Measurements from ENCODE around the gene PTGDS. TPM values are rescaled to one million over a fixed set of nuclear protein-coding genes. Genes with fewer than 3 reads are reported as not detected.

PTGDS gene
- total RNA-seq, 2 experiments from 2014 or later: not detected

DNA sequence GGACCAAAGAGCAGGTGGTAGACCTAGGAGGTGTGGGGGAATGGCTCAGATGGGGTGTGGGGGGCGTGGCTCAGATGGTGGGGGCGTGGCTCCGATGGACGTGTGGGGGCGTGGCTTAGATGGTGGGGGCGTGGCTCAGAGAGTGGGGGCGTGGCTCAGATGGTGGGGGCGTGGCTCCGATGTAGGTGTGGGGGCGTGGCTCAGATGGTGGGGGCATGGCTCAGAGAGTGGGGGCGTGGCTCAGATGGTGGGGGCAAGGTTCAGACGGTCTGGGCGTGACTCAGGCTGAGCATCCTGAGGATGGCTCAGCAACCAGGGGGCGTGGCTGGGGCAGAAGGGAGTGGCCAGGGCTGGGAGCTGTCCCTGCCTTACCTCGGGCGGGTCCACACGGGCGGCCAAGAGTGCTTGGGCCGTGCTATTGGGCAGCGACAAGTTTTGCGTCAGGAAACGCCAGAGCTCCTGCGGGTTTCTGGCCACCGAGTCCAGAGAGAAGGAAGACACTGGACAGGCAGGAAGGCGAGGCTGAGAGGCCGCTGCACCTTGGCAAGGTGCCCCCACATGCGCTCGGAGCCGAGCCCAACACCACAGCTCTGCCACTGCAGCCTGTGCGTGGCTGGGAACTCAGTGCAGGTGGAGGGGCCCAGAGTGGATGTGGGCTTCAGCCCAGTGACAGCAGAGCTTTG is 44.8 kb downstream of the PTGDS start:
- Mint-ChIP-seq H3K27ac (no peak overlapping the region), H3K4me3 (no peak overlapping the region), H3K9me3 (no peaks in the 10 kb centered on the region), H3K4me1 (ENCODE audit: low read depth) (peaks cover under 1% of the 10 kb centered on the region), H3K27me3 (ENCODE audit: low read depth) (no peaks in the 10 kb centered on the region), H3K36me3 (ENCODE audit: low read depth) (no peaks in the 10 kb centered on the region)
- CTCF ChIA-PET: interaction anchor here (0.6 to 1.8 kb wide), 2 partner anchors 46 to 110 kb away, joined by 3 to 5 read pairs; no protein-coding TSS in a partner anchor
- intact Hi-C loops (cut with micrococcal nuclease): no loop called here
- peak; percentile 74 for DNase-seq

DNA sequence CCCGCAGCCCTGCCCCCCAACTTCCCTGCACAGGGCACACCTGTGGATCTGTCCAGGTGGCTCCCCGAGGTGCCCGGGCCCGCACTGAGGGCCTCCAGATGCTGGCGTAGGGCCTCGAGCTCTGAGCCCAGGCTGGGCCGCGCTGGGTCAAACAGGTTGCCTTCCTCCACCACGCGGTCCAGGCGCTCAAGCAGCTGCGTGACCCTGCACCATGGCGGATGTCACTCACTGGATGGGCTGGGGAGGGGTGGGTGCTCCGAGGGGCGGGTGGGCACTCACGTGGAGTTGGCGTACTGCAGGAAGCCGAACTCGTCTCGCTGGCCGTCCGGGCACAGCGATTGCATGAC is 45.3 kb downstream of the PTGDS start:
- Mint-ChIP-seq H3K36me3 (ENCODE audit: low read depth) (no peaks in the 10 kb centered on the region), H3K9me3 (no peaks in the 10 kb centered on the region), H3K4me3 (no peak overlapping the region), H3K4me1 (ENCODE audit: low read depth) (peaks cover 3% of the 10 kb centered on the region), H3K27me3 (ENCODE audit: low read depth) (no peaks in the 10 kb centered on the region), H3K27ac (no peak overlapping the region)
- DNase-seq: no peak
- CTCF ChIA-PET: interaction anchor here (1.8 kb wide), 1 partner anchor 45 kb away, joined by 5 read pairs; no protein-coding TSS in a partner anchor
- intact Hi-C loops (cut with micrococcal nuclease): no loop called here

DNA sequence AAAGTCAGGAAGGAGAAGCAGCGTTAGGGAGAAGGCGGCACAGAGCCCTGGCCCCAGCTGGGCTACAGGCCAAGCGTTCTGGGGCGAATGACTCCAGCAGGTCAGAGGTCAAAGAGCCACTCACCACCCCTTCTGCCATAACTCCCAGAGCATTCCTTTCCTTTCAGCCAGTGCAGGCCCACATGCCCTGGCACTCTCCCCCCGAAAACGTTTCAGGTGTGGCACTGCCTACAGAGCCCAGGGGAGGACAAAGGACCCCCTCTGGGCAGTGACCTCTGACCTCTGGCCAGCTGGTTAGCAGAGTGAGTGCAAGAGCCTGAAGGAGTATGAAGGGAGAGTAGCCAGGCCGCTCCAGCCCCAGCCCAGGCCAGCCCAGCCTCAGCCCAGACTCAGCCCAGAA is 45.9 kb downstream of the PTGDS start:
- Mint-ChIP-seq H3K4me3 (no peak overlapping the region), H3K36me3 (ENCODE audit: low read depth) (no peaks in the 10 kb centered on the region), H3K9me3 (no peaks in the 10 kb centered on the region), H3K4me1 (ENCODE audit: low read depth) (peaks cover 3% of the 10 kb centered on the region), H3K27me3 (ENCODE audit: low read depth) (no peaks in the 10 kb centered on the region), H3K27ac (no peak overlapping the region)
- CTCF ChIA-PET: interaction anchor here (0.7 to 1.8 kb wide), 2 partner anchors 45 to 243 kb away, joined by 3 to 5 read pairs; no protein-coding TSS in a partner anchor
- DNase-seq: no peak
- intact Hi-C loops (cut with micrococcal nuclease): no loop called here

DNA sequence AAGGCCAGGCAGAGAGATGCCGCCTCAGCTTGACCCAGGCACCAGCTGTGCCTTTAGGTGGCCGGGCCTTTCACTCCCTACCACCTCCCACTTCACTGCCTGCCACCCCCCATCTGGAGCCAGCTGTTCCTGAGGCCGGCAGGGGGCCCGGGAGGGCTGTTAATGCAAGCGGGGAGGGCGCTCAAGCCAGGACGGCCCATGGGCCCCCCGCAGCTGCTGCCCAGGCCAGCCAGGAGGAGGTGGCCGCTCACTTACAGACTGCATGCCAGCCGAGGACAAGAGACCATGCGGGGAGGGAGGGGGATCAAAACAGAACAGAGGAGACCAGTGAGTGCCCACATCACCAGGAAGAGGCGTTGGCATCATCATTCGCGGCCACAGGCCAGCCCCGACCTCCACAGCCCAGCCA is 46.3 kb downstream of the PTGDS start:
- Mint-ChIP-seq H3K27ac (no peak overlapping the region), H3K36me3 (ENCODE audit: low read depth) (no peaks in the 10 kb centered on the region)
- CTCF ChIA-PET: interaction anchor here (0.7 to 1.8 kb wide), 2 partner anchors 44 to 244 kb away, joined by 3 to 5 read pairs; no protein-coding TSS in a partner anchor

DNA sequence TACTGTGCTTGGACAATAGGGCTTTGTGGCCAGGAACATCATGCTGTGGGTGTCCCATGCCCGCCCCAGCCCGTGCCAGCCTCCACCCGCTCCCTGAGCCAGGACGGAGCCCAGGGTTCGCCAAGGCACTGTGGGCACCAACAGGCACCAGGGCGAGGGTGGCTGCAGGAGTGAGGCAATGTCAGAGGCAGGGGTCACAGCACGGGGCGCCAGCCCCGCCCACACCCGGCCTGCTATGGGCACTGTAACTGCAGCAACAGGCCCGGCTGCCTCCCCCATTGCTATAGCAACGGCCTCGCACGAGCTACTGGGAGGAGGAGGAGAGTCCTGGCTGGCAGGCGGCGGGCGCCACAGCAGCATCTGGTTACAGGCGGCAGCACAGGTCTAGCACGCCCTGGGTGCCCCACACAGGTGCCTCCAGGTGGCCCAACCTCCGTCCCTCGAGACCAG is 48.2 kb downstream of the PTGDS start:
- peaks cover 3% of the 10 kb centered on the region for H3K27me3 Mint-ChIP-seq (ENCODE audit: low read depth)
- no peak for DNase-seq
- H3K36me3 Mint-ChIP-seq (ENCODE audit: low read depth): no peaks in the 10 kb centered on the region
- intact Hi-C loops (cut with micrococcal nuclease): loop anchor here (5.0 kb wide), 2 partner anchors 42 to 493 kb away; no protein-coding TSS in a partner anchor
- no peaks in the 10 kb centered on the region for H3K9me3 Mint-ChIP-seq
- H3K4me1 Mint-ChIP-seq (ENCODE audit: low read depth): peaks cover 20% of the 10 kb centered on the region
- CTCF ChIA-PET: interaction anchor here (0.9 to 6.0 kb wide), 5 partner anchors 9 to 238 kb away, joined by 4 to 66 read pairs (median 4); partner anchors contain the start of genes NPDC1 and SAPCD2
- no peak overlapping the region for H3K4me3 Mint-ChIP-seq
- no peak overlapping the region for H3K27ac Mint-ChIP-seq

More for the DNA sequence above, 46.3 kb downstream of the PTGDS start:
- DNase-seq: no peak
- H3K9me3 Mint-ChIP-seq: no peaks in the 10 kb centered on the region
- H3K4me1 Mint-ChIP-seq (ENCODE audit: low read depth): peaks cover 3% of the 10 kb centered on the region
- H3K4me3 Mint-ChIP-seq: no peak overlapping the region
- intact Hi-C loops (cut with micrococcal nuclease): no loop called here
- no peaks in the 10 kb centered on the region for H3K27me3 Mint-ChIP-seq (ENCODE audit: low read depth)

DNA sequence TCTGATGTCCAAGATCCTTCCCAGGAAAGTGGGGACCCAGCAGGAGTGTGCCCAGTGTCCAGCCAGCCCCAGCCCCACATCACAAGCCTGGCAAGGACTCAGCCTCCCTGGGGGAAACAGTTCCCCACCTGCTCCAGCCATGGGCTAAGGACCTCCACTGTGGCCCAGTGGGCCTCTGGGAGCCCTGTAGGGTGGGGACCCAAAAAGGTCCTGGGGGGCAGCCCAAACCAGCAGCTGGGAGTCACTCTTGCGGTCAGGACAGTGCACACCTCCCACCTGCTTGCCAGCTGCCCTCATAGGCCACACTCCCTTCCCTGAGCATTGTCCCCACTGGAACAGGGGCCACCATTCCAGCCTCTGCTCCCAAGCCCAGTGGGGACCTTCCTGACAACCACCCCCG is 49.1 kb downstream of the PTGDS start:
- no peak for DNase-seq
- H3K9me3 Mint-ChIP-seq: no peaks in the 10 kb centered on the region
- H3K4me3 Mint-ChIP-seq: no peak overlapping the region
- CTCF ChIA-PET: interaction anchor here (1.1 to 6.0 kb wide), 4 partner anchors 8 to 41 kb away, joined by 4 to 66 read pairs (median 16); partner anchors contain the start of genes NPDC1 and SAPCD2
- peaks cover 24% of the 10 kb centered on the region for H3K4me1 Mint-ChIP-seq (ENCODE audit: low read depth)
- intact Hi-C loops (cut with micrococcal nuclease): loop anchor here (5.0 kb wide), 2 partner anchors 41 to 494 kb away; no protein-coding TSS in a partner anchor
- no peaks in the 10 kb centered on the region for H3K36me3 Mint-ChIP-seq (ENCODE audit: low read depth)
- H3K27me3 Mint-ChIP-seq (ENCODE audit: low read depth): peaks cover 3% of the 10 kb centered on the region
- H3K27ac Mint-ChIP-seq: no peak overlapping the region

DNA sequence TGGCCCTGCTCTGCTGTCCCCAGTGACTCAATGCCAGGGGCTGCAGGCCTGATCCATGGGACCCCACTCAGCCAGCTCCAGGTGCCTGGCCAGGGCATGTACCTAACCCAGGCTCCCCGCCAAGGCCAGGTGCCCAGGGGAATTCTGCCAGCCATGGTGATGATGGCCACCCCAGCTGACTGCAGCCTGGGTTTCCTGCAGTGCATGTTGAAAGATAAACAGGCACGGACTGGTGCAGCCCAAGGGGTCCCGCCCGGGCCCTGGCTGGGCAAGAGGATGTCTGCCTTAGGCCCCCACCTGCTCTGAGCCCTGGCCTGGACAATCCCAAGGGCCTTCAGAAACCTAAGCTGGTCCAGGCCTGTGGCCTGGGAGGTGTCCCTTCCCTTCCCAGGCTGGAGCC is 49.5 kb downstream of the PTGDS start:
- Mint-ChIP-seq H3K4me3 (no peak overlapping the region), H3K27me3 (ENCODE audit: low read depth) (peaks cover 4% of the 10 kb centered on the region), H3K27ac (no peak overlapping the region), H3K36me3 (ENCODE audit: low read depth) (no peaks in the 10 kb centered on the region), H3K4me1 (ENCODE audit: low read depth) (peaks cover 25% of the 10 kb centered on the region), H3K9me3 (no peaks in the 10 kb centered on the region)
- intact Hi-C loops (cut with micrococcal nuclease): loop anchor here (5.0 kb wide), 2 partner anchors 40 to 495 kb away; no protein-coding TSS in a partner anchor
- DNase-seq: no peak
- CTCF ChIA-PET: interaction anchor here (1.1 to 6.0 kb wide), 5 partner anchors 8 to 179 kb away, joined by 3 to 66 read pairs (median 5); partner anchors contain the start of genes NPDC1 and SAPCD2

DNA sequence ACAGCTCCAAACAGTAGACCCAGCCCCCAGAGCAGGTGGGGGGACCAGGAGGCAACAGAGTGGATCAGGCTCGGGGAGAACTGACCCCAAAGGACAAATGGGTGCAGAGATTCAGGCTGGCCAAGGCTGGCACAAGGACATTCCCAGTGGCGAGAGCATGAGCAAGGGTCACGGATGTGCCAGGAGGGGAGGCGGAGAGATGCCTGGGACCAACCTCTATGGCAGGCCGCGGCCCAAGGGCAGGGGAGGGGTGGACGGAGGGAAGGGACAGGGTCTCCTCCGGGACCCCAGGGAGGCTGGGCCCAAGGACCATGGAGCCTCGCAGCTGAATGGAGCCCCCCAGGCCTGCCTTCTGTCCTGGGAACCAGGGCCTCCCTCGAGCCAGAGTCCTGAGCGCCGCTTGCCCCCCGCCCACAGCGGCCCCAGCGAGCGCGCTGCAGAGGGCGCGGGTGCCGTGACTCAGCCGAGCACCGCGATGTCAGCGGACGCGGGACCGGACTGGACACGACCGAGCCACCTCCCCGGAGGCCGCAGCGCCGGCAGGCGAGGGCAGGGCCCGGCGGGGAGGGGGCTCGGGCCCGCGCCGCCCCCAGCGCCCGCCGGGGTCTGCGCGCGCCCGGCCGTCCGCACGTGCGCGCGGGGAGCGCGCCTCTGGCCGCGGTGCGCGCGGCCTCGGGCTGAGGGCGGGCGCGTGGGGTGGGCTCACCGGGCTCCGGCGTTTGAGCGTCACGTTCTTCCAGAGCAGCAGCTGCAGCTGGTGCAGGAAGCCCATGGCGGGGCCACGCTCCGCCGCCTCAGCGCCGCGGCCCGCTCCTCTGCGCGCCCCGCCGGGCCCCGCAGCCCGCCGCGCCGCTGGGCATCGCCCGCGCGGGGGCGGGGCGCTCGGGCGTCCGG is 50.3 kb downstream of the PTGDS start, which contains the start of gene ABCA2:
ABCA2 (minus strand) TSS at position 869 of the 894 bp plus-strand sequence; CDS start at position 772, 97 bp downstream.
- H3K27me3 Mint-ChIP-seq (ENCODE audit: low read depth): peaks cover 5% of the 10 kb centered on the region
- no peak for DNase-seq
- no peaks in the 10 kb centered on the region for H3K36me3 Mint-ChIP-seq (ENCODE audit: low read depth)
- CTCF ChIA-PET: interaction anchor here (1.2 to 6.0 kb wide), 8 partner anchors 7 to 296 kb away, joined by 3 to 66 read pairs (median 9); partner anchors contain the start of genes PAXX, SAPCD2 and TMEM141
- H3K9me3 Mint-ChIP-seq: no peaks in the 10 kb centered on the region
- H3K27ac Mint-ChIP-seq: no peak within 1 kb of the TSS
- peaks cover 31% of the 10 kb centered on the region for H3K4me1 Mint-ChIP-seq (ENCODE audit: low read depth)
- H3K4me3 Mint-ChIP-seq: peak within 1 kb of the TSS; percentile 70
- intact Hi-C loops (cut with micrococcal nuclease): loop anchor here (5.0 kb wide), 2 partner anchors 40 to 495 kb away; no protein-coding TSS in a partner anchor

DNA sequence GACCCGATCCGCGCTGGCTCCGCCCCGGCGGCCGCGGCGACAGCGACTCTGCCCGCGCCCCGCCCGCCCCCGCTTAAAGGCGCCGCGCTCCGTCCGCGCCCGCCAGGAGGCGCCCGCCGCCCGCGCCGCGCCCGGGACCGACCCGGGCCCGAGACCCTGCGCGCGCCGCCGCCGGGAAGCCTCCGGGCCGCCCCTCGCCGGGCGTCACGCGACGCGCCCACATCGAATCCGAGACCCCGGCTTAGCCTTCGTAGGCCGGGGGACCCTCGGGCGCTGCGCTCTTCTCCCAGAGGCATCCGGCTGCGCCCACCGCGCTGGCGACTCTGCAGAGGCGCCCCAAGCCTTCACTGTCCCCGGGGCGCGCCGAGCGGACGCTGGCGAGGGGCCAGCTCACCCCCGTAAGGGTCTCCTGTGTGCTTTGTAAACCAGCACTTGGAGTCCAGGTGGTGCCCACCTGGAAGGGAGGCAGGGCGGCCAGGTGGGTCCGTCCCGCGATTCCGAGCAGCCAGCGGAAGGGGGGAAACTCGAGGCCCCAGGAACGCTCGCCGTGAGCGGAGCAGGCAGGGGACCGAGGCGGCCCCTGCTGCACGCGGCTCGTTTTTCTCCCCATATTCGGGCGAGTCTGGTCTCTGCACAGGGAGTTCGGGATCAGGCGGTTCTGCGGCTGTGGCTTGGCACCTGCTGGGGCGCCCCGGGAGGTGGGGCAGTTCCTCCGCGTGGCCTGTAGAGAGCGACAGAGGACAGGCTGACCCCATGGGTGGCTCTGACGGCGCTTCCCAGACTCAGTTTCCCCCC is 51.2 kb downstream of the PTGDS start:
- H3K9me3 Mint-ChIP-seq: no peaks in the 10 kb centered on the region
- H3K27ac Mint-ChIP-seq: no peak overlapping the region
- peaks cover 5% of the 10 kb centered on the region for H3K27me3 Mint-ChIP-seq (ENCODE audit: low read depth)
- H3K36me3 Mint-ChIP-seq (ENCODE audit: low read depth): no peaks in the 10 kb centered on the region
- CTCF ChIA-PET: interaction anchor here (1.0 to 6.0 kb wide), 29 partner anchors 8 to 300 kb away, joined by 3 to 66 read pairs (median 6); partner anchors contain the start of genes AJM1, CLIC3, MAN1B1 and NPDC1
- peak; percentile 74 for DNase-seq
- H3K4me3 Mint-ChIP-seq: peak overlapping the region; percentile 56
- intact Hi-C loops (cut with micrococcal nuclease): loop anchor here (5.0 kb wide), 2 partner anchors 39 to 496 kb away; no protein-coding TSS in a partner anchor
- H3K4me1 Mint-ChIP-seq (ENCODE audit: low read depth): peaks cover 34% of the 10 kb centered on the region

DNA sequence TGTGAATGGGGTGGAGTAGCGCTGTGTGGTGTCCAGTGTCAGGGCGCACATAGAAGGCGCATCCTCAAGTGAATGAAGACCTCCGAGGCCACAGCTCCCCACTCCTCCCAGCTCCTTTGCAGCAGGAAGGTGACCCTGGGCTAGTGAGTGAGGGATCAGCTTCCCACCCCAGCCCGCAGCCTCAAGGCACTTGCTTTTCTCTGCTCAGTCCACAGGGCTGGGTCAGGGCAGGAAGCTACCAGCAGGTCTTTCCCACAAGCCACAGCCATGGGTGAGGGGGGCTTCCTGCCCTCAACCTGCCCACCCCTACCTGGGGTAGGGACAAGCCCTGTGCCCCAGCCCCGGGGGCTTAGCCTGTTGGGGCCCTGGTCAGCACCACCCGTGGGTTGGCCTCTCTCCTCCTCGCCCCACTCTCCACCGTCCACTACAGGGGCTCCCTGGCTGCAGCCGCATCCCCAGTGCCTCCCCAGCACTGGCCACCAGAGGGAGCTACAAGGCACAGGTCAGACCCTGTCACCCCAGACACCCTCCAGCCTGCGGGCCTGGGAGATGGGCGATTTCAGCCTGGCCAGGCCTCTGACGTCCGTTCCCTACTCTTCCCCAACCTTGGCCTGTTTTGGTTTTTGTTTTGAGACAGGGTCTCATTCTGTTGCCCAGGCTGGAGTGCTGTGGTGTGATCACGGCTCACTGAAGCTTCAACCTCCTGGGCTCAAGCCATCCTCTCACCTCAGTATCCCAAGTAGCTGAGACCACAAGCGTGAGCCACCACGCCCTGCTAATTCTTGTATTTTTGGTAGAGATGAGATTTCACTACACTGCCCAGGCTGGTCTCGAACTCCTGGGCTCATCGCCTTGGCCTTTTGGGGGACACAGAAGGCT is 52.0 kb downstream of the PTGDS start:
- intact Hi-C loops (cut with micrococcal nuclease): loop anchor here (5.0 kb wide), 2 partner anchors 38 to 497 kb away; no protein-coding TSS in a partner anchor
- Mint-ChIP-seq H3K4me3 (peak overlapping the region; percentile 56), H3K27ac (no peak overlapping the region), H3K4me1 (ENCODE audit: low read depth) (peaks cover 34% of the 10 kb centered on the region), H3K27me3 (ENCODE audit: low read depth) (peaks cover 5% of the 10 kb centered on the region), H3K36me3 (ENCODE audit: low read depth) (no peaks in the 10 kb centered on the region), H3K9me3 (no peaks in the 10 kb centered on the region)
- DNase-seq: peak; percentile 82
- CTCF ChIA-PET: interaction anchor here (0.6 to 6.0 kb wide), 40 partner anchors 9 to 301 kb away, joined by 3 to 66 read pairs (median 4); partner anchors contain the start of genes AJM1, CLIC3, MAN1B1 and NPDC1

All from activated naive CD4-positive, alpha-beta T cell treated with anti-CD3 and anti-CD28 coated beads for 36 hours (primary cell).